Measurements from ENCODE around the gene DUOXA2.

Gene DUOXA2

GRCh38 chr15:45163508-45163856 lies 49.4 kb downstream of the DUOXA2 start:
- Mint-ChIP-seq H3K4me1 (peaks cover 43% of the 10 kb centered on the region), H3K27ac (no peak overlapping the region), H3K36me3 (ENCODE audit: low read depth) (no peaks in the 10 kb centered on the region), H3K27me3 (ENCODE audit: low read depth, poor library complexity) (peaks cover 4% of the 10 kb centered on the region), H3K9me3 (no peaks in the 10 kb centered on the region), H3K4me3 (no peak overlapping the region)
- no peak for DNase-seq
- TF ChIP-seq CTCF (IDR thresholded peaks at IDR 0.05), result no peak

- Mint-ChIP-seq H3K4me1 (peaks cover 50% of the 10 kb centered on the region), H3K4me3 (peak overlapping the region; percentile 52), H3K27ac (peak overlapping the region; percentile 98), H3K36me3 (ENCODE audit: low read depth) (peaks cover 4% of the 10 kb centered on the region), H3K9me3 (no peaks in the 10 kb centered on the region), H3K27me3 (ENCODE audit: low read depth, poor library complexity) (peaks cover 4% of the 10 kb centered on the region)
- DNase-seq, result no peak
- TF ChIP-seq CTCF (IDR thresholded peaks at IDR 0.05), result no peak
These were observed 50.8 kb downstream of the DUOXA2 start for GRCh38 chr15:45164914-45165313.

- DNase-seq, result no peak
- Mint-ChIP-seq H3K27ac (peak overlapping the region; percentile 98), H3K4me3 (peak overlapping the region; percentile 68), H3K36me3 (ENCODE audit: low read depth) (peaks cover 8% of the 10 kb centered on the region), H3K27me3 (ENCODE audit: low read depth, poor library complexity) (peaks cover 4% of the 10 kb centered on the region), H3K9me3 (no peaks in the 10 kb centered on the region), H3K4me1 (peaks cover 53% of the 10 kb centered on the region)
- no peak for TF ChIP-seq CTCF (IDR thresholded peaks at IDR 0.05)
These were observed 51.4 kb downstream of the DUOXA2 start for GRCh38 chr15:45165536-45165935.

- peaks cover 50% of the 10 kb centered on the region for H3K4me1 Mint-ChIP-seq
- TF ChIP-seq CTCF (IDR thresholded peaks at IDR 0.05), result peak; percentile 53
- peak; percentile 85 for DNase-seq
- H3K9me3 Mint-ChIP-seq, result no peaks in the 10 kb centered on the region
- no peaks in the 10 kb centered on the region for H3K27me3 Mint-ChIP-seq (ENCODE audit: low read depth, poor library complexity)
- peak overlapping the region; percentile 42 for H3K4me3 Mint-ChIP-seq
- H3K27ac Mint-ChIP-seq, result peak overlapping the region; percentile 95
- peaks cover 13% of the 10 kb centered on the region for H3K36me3 Mint-ChIP-seq (ENCODE audit: low read depth)
These were observed 52.9 kb downstream of the DUOXA2 start for GRCh38 chr15:45166834-45167630.

- peak overlapping the region; percentile 95 for H3K27ac Mint-ChIP-seq
- peaks cover 53% of the 10 kb centered on the region for H3K4me1 Mint-ChIP-seq
- peak overlapping the region; percentile 42 for H3K4me3 Mint-ChIP-seq
- no peaks in the 10 kb centered on the region for H3K9me3 Mint-ChIP-seq
- no peak for DNase-seq
- peaks cover 13% of the 10 kb centered on the region for H3K36me3 Mint-ChIP-seq (ENCODE audit: low read depth)
- H3K27me3 Mint-ChIP-seq (ENCODE audit: low read depth, poor library complexity), result no peaks in the 10 kb centered on the region
- TF ChIP-seq CTCF (IDR thresholded peaks at IDR 0.05), result no peak
These were observed 53.6 kb downstream of the DUOXA2 start for GRCh38 chr15:45167631-45168205.

All from nephron progenitor cell (in vitro differentiated cells).